ENCODE measurements around the gene CD300A.

Gene CD300A

DNA sequence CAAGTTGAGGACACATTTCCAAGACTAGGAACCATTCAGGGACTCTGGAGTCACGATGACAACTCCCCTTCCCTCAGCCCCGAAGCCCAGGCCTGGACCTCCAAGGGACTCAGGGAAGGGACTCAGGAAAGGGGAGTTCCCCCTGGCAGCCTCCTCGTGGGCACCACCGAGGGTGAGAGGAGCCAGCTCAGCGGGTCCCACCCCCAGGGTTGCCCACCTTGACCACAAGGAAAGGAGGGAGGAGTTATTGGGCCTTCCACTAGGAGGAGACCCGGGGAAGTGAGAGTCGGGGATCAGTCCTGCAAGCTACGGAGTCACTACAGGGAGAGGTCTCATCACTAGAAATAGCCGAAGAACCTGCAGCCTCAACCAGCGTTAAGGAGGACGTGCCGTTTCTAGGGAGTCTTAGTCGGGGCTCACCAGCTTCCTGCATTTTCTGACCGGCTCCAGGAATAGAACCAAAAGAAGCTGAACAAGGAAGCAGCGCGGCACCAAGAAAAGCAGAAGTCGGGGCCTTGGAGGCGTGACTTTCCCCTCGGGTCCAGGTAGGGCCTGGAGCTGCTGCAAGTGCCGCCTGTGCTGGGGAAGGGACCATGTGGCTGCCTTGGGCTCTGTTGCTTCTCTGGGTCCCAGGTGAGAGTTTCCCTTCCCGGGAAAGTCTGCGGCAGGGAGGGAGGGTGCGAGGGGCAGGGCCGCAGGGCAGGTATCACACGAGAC lies at the start of gene CD300A:
Gene CD300A (plus strand): TSS at position 524 of the 717 bp plus-strand sequence. CDS start 70 bp downstream, at position 594.
- DNase-seq: peak; percentile 38

DNA sequence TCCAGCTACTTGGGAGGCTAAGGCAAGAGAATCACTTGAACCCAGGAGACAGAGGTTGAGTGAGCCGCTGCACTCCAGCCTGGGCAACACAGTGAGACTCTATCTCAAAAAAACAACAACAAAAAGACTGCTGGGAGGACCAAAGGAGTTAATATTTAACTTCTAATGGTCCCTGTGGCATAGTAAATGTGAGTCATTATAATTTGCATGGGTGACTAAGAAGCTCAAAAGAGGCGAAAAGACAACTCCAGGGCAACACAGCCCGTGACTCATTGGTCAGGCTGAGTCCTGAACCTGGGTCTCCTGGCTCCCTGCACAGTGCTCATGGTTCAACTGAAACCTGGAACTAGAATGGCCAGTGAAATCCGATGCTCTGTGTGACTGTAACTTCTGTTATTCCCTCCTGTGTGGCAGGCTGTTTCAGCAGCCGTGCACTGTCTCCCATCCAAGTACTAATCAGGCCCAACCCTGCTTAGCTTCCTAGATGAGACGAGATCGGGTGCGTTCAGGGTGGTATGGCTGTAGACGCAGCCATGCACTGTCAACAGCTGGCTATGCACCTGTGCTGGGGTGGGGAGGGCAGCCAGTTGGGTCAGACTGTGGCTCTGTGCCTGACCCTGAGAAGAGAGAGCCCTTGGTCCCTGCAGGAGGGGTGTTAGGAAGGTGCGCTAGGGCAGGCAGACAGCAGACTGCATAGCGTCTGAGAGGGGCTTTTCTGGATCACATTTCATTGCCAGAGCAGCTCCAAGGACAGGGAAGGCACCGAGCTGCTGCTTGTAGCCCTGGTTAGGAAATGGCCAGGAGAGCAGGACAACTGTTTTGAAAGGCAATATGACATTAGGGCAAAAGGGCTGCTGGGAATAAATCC lies 49.0 kb upstream of the CD300A start:
- DNase-seq: peak; percentile 18

DNA sequence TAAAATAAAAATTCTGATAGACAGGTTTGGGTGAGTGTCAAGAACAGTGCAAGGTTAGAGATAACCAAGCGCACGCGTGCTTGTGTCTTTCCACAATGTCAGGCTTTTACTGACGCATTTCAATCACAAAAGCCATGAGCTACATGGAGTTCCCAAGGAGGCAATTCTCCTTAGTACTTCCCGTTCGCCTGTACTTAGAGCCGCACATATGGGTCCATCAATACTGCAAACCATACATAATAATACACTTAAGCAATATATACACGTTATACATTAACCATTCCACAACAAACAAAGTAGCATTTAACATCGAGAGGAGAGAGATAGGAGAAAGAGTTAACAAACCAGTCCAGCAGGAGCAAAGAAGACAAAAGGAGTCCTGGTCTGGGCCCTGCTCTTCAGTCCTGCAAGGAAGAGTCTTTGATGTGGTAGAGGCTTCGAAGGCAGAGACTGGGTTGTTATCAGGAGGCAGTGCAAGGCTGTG lies 46.5 kb upstream of the CD300A start:
- no peak for DNase-seq

DNA sequence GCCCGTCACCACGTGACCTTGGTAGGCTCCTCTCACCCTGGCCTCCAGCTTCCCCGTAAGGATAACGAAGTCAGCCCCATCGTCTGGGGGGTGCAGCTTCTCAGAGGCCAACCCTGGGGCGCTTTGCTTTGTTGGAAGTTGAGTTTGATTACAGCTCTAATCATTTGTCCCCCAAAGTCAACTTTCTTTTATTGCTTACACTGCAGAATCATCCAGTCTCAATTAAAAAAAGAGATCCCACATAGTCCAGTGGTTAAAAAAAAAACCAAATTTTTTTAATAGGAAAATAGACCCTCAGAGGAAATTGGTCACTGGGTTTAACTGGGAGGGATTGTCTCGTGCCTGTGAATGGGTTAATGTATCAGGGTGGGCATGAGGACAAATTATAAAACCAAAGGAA lies 42.3 kb upstream of the CD300A start:
- DNase-seq: no peak

DNA sequence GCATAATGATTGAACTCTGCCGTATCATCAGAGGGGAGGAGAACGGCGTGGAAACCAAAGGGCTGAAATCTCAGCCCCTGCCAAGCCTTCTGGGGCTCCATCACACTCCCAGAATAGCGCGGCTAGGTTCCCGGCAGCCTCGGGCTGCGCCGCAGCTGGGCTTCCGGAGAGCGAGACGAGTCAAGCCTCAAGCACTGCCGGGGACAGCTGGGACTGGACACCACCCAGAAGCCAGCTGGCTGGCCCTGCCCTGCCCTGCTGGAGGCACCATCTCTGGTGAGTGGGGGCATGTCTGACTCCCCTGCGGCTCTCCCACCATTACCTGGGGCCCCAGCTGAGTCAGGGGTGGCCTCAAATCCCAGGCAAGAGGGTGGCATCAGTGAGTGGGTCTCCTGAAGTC lies 41.8 kb upstream of the CD300A start:
- DNase-seq: no peak

DNA sequence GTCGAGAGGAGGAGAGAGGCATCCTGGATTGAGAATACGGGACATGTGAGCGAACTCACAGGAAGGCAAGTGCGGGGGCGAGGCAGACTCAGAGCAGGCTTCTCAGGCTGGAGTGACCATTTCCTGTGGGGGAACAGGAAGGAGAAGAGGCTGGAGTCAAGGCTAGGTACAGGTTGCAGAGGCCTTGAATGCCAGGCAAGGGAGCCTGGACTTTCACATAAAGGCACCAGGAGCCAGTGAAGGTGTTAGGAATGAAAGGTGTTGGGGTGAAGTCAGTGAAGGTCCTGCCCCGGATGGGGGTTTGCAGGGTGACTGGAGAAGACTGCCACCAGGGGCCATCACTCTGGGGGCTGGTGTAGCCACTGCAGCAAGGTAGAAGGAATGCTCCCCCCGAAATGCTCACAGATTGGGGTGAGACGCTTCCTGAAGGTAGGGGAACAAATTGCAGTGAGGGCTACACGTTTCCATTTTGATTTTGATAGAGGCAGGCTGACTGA lies 39.8 kb upstream of the CD300A start:
- DNase-seq: no peak

DNA sequence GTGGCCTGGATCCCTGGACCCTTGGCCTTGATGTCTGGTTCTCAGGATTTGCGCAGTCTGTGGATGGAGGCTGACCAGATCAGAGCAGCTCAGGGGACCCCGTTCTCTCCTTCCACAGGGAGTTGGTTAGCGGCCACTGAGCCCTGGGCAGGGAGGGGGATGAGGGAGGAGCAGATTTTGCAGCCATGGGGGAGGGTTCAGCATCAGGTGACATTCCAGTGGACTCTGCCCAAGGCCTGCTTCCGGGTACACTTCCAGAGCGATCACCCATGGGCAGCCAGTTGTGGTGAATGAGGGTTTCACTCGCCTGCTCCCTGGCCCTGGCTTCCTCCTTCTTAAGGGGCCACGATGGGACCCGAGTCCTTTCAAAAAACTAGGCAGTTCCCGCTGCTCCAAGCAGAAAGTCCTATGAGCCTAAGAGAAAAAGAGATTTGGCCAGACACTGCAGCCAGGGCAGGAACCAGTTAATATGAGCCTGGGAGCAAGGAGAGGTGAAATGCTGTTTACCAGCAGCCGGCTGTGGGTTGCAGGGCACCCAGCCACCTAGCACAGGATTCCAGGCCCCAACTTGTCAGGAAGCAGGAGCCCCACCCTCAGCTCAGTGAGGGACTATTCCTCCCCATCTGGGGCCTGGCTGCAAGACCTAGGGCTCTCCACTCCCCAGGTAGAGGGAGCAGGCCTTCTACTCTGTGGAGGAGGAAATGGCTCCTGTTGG lies 39.2 kb upstream of the CD300A start:
- no peak for DNase-seq

DNA sequence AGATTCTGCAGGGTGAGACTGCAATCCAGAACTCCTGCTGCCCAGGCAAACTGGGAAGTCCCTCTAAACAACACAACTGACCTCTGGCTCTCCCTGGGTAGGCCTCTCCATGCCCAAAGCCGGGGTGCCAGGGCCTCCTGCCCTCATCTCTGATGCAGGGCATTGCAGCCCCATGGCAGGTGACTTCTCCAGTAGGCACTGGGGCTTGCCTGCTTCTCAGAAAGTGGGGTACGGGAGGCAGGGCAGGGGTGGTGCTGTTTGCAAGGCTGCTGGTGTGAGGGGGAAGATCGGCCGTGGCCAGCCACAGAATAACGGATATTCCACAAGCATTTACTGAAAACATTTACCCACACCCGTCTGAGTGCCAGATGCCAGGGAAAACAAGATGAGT lies 38.7 kb upstream of the CD300A start:
- no peak for DNase-seq

DNA sequence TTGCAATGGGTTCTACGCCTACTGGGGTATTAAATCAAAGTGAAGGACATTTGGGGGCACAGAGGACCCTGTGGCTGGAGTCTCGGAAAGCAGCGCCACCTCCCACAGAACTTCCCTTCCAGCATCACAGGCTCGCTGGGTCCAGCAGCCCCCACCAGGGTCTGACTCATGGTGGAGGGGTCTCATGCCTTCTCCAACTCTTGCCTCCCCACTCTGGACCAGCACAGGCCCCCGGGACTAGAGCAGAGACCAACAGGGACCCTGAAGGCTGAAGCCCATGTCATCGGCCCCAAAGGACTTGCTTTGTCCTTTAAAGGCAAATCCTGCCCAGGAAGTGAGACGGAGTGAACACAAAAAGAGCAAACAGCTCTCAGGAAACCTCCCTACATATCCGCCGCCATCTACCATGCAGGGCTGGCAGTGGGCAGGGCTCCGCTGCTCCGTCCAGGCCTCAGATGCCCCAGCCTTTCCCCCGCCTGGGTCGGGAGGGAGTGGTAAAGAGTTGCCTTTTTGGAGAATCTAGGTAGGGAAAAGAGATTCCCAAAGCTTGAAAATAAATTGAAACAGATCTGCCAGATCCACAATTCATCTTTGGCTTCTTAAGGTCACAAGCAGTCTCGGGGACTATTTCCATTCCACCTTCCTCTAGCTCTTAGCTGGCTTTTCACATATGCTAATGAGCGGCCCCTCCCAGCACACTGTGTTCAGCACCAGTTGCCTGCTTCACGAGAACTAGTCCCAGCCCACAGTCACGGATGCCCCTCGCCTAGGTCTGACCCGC lies 36.6 kb upstream of the CD300A start:
- DNase-seq: no peak

DNA sequence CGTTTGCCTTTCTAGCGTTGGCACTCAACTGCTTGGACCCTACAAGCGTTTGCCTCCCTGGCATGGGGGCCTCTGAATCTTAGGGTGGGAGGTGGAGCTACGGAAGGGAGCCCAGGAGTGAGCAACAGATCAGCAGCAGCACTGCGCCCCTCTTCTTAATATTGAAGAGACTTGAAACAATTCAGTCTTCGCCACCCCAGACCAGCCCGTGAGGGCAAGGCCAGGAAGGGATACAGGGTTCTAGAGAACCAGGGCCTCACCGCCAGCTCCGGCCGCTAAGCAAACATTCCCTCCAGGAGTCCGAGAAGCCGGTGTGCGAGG lies 36.1 kb upstream of the CD300A start:
- DNase-seq: no peak

DNA sequence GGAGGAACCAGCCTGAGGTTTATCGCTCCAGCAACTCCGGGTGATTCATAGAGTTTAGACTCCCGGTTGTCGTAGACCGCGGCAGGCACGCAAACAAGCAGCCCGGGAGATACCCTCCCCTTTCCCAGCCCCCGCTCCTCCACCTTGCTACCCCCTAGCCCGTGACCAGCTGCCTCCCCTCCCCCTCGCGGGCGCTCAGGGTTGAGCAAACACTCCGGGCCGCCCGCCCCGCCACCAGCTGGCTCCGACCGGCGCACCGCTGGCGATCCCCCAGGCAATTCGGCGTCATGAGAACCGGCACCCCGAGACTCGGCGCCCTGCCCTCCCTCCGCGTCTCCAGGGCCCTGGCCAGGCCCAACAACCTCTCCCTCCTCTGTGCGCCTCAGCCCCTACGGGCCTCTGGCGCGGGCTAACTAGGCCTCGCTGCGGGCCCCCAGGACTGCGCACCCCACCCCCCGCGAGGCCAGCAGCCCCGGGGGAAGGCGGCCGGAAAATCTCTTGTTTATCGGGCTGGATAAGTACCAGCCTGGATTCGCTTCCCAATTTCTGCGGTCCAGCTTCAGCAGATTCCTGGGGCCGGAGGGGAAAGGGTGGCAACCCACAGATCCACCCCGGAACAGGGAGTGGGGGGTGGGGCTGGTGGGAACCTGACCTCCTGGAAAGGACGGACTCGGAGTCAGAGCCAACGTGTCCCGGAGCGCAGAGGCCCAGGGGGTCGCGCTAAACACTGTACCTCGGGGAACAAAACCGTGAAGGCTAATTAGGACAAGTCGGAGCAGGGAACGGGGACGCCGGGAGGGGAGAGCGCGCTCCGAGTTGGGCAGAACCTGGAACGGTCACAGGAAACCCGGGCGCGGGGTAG lies 35.5 kb upstream of the CD300A start:
- DNase-seq: peak; percentile 46

DNA sequence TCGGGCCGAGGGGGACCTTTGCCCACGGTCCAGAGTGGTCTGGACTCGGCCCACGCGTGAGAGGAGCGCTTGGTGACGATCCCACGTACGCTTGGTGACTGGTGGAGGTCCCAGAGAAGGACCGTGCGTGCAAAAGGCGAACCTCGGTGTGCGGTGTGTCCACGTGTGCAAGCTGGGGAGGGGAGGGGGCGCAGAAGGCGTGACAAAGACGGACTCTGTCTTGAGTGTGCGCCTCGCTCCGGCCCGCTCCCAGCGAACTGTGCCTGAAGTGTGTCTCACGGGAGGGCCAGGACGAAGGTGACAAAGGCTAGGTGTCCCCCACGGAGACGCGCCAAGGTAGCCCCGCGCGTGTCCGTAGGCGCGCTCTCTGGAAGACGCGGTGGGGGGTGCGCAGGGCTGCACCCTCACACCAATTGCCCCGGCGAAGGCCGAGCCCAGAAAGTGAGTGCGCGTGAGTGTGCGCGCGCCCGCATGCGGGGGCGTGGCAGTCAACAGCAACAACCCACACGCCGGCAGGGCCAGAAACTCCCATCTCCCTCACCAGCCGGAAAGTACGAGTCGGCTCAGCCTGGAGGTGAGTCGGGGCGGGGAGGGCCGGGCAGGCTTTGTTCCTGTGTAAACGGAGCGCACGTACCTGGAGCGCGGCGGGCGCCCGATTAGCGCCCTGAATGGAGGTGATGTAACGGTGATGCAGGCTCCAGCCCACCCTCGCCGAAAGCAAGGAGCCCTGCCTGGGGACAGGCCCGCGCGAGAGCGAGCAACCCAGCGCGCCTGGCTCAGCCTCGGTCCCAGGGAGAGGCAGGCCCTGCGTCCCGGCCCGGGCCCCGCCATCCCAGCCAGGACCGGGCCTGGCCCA lies 34.6 kb upstream of the CD300A start, which contains the start of gene GPRC5C:
Gene GPRC5C (plus strand): TSS at position 521 of the 856 bp plus-strand sequence. CDS start 7,689 bp downstream, outside the sequence.
- DNase-seq: peak; percentile 75

DNA sequence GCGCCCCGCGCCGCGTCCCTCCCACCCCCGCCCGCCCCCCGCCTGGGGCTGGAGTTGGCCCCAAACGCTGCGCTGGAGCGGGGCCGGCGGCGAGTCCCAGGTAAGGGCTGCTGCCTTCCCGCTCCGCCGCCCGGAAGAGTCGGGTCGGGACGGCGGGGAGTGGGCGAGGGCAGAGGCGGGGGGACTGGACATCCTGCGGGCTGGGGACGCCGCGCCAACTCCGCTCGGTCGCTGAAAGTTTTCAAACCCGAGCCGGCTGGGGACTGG lies 34.1 kb upstream of the CD300A start:
- DNase-seq: no peak

DNA sequence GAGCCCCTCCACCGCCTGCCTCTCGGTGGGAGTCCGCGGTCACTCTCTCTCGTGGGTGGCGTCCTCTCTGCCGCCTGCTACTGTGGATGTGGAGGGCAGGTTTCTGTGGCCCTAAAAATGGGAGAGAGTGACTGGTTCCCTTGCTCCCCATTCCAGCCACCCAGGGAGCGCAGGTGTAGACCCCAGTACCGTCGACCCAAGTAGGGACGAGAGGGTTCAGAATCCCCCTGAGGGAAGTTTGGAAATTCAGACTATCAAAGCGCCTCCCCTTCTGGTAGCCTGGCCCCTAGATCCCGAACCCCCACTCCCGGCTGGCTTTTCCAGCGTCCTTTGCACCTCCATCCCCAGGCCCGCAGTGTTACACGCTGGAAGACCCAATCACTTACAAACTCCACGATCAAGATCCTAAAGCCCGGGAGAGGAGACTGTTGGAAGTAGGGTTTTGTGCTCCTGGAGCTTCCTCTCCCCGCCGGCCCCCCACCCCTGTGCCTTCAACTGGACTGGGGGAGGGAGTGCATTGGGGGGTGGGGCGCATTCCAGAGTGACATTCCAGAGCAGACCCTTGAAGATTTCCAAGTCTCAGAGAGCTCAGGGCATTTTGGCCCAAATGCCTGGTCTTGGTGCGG lies 33.6 kb upstream of the CD300A start:
- no peak for DNase-seq

DNA sequence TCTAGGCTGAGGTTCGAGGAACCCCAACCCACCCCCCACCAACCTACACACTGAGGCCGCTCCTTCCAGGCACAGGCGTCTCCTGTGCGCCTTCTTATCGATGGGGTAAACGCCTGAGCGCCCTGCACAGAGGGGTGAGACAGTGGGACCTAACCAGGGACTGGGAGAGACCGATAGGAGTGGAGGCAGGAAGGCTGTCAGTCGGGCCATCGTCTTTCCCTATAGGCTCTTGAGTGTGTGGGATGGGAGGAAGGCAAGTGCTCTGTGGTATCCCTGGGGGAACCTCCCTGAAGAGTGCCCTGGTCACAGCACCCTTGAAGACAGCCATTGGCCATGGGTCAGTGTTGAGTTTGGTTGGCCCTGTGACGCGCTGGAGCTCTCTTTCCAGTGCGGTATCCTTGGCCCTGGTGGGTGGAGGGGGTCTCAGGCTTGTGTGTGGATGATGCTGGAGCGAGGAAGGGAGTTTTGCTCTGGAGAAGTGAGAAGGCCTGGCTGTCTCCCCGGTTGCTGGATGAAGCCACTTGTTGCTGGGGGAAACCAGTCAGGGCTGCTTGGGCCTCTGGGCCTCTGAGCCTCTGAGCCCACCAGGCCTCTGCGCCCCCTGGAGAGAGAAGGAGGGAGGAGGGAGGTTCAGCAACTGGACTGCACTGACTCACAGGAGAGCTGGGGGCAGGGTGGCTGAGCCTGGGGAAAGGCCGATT lies 32.9 kb upstream of the CD300A start:
- DNase-seq: no peak

DNA sequence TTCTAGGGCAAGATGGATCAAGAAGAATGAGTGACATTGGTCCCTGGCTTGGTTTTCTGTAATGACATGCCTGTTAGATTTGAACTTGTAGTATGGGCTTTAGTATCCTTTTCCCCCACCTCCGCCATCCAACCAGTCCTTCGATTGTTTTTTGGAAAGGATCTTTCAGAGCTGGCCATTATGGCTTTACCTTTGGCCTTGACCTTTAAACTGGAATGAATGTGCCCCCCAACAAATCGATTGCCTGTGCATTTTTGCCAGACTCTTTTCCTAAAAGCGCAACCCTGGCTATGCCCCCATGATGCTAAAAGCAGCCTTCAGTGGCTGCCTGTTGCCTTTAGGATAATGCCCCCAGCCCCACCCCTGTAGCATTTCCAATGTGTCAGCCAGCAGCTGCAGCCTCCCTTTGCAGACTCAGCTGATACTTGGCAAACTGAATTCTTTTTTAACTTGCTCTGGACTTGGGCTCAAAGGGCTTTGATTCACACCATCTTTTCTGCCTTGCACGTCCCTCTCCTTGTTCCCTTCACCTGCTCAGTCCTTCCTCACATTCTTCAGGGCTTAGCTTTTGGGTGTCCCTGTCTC lies 30.6 kb upstream of the CD300A start:
- DNase-seq: no peak

DNA sequence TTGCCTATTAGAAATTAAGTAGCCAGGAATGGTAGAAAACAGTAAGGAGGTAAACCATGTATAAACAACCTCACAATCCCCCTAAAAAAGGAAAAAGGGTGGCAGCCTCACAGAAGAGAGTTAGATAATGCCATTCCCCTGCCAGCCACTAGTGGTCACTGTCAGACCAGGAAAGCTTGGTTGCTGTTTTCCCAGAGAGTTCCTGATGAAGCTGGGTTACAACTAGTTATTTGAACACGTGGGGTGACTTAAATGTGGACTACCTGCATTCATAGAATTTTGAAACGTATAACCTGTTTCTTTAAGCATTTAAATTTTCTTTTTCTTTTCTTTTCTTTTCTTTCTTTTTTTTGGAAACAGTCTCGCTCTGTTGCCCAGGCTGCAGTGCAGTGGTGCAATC lies 28.7 kb upstream of the CD300A start:
- no peak for DNase-seq

DNA sequence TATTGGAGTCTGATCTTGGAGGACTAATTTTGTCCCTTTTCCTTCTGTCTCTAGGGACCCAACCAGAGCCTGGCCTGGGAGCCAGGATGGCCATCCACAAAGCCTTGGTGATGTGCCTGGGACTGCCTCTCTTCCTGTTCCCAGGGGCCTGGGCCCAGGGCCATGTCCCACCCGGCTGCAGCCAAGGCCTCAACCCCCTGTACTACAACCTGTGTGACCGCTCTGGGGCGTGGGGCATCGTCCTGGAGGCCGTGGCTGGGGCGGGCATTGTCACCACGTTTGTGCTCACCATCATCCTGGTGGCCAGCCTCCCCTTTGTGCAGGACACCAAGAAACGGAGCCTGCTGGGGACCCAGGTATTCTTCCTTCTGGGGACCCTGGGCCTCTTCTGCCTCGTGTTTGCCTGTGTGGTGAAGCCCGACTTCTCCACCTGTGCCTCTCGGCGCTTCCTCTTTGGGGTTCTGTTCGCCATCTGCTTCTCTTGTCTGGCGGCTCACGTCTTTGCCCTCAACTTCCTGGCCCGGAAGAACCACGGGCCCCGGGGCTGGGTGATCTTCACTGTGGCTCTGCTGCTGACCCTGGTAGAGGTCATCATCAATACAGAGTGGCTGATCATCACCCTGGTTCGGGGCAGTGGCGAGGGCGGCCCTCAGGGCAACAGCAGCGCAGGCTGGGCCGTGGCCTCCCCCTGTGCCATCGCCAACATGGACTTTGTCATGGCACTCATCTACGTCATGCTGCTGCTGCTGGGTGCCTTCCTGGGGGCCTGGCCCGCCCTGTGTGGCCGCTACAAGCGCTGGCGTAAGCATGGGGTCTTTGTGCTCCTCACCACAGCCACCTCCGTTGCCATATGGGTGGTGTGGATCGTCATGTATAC lies 26.5 kb upstream of the CD300A start:
- no peak for DNase-seq

All from stimulated activated CD4-positive, alpha-beta T cell treated with anti-CD3 and anti-CD28 coated beads, Interleukin-15, amount 100 ng/mL, for 24 hours (primary cell).